ENCODE measurements around the gene CLEC9A. TPM values are rescaled to one million over a fixed set of nuclear protein-coding genes. Genes with fewer than 3 reads are reported as not detected.

Gene CLEC9A
- total RNA-seq, 3 donors from 2014 or later (not counting 1 experiment from before 2014, with no cell fraction given): 1.9 TPM; not detected in 2

GRCh38 chr12:10088031-10088430, 57.5 kb downstream of the CLEC9A start:
- H3K27me3 ChIP-seq (ENCODE audit: control insufficient read depth, insufficient read depth, low read length): no peaks in the 10 kb centered on the region
- H3K4me3 ChIP-seq (ENCODE audit: low read length): no peak overlapping the region
- Mint-ChIP-seq H3K9me3 (peaks cover 3 to 8% of the 10 kb centered on the region in 2 donors), H3K27me3 (ENCODE audit: low read depth in 2 of 2) (peaks cover 4 to 10% of the 10 kb centered on the region in 2 donors), H3K4me3 (no peak overlapping the region), H3K36me3 (peaks cover 11% of the 10 kb centered on the region), H3K27ac (no peak overlapping the region), H3K4me1 (peaks cover 7% of the 10 kb centered on the region in 2 donors)
- ATAC-seq (no peak), DNase-seq (no peak)
- H3K27ac ChIP-seq (ENCODE audit: low read length): no peak overlapping the region
- H3K4me1 ChIP-seq (ENCODE audit: control insufficient read depth, insufficient read depth, low read length): no peaks in the 10 kb centered on the region
- H3K9me3 ChIP-seq (ENCODE audit: control insufficient read depth, insufficient read depth, low read length): peaks cover 11% of the 10 kb centered on the region
- intact Hi-C loops (cut with micrococcal nuclease): no loop called here
- H3K36me3 ChIP-seq (ENCODE audit: control insufficient read depth, insufficient read depth, low read length): no peaks in the 10 kb centered on the region
- TF ChIP-seq CTCF (IDR thresholded peaks at IDR 0.05): no peak

- H3K4me1 Mint-ChIP-seq: peaks cover 7% of the 10 kb centered on the region in 2 donors
- no peak for DNase-seq
Measured at GRCh38 chr12:10088955-10089900, 58.7 kb downstream of the CLEC9A start.

GRCh38 chr12:10094646-10095395, 64.3 kb downstream of the CLEC9A start:
- peaks cover 7% of the 10 kb centered on the region for H3K27me3 ChIP-seq (ENCODE audit: control insufficient read depth, insufficient read depth, low read length)
- Mint-ChIP-seq H3K27me3 (ENCODE audit: low read depth in 2 of 2) (peaks cover 0 to 7% of the 10 kb centered on the region in 2 donors), H3K4me3 (no peak overlapping the region), H3K36me3 (no peaks in the 10 kb centered on the region), H3K4me1 (no peaks in the 10 kb centered on the region), H3K9me3 (no peaks in the 10 kb centered on the region), H3K27ac (no peak overlapping the region)
- 43% methylated on average over 4 of the region's 4 CpGs for WGBS (ENCODE audit: insufficient coverage)
- no peaks in the 10 kb centered on the region for H3K9me3 ChIP-seq (ENCODE audit: control insufficient read depth, insufficient read depth, low read length)
- no peaks in the 10 kb centered on the region for H3K36me3 ChIP-seq (ENCODE audit: control insufficient read depth, insufficient read depth, low read length)
- ATAC-seq: no peak
- no peaks in the 10 kb centered on the region for H3K4me1 ChIP-seq (ENCODE audit: control insufficient read depth, insufficient read depth, low read length)
- no peak for DNase-seq
- intact Hi-C loops (cut with micrococcal nuclease): no loop called here
- no peak overlapping the region for H3K27ac ChIP-seq (ENCODE audit: low read length)
- no peak for TF ChIP-seq CTCF (IDR thresholded peaks at IDR 0.05)
- no peak overlapping the region for H3K4me3 ChIP-seq (ENCODE audit: low read length)

More at GRCh38 chr12:10088955-10089900, 58.7 kb downstream of the CLEC9A start:
- no peak overlapping the region for H3K4me3 Mint-ChIP-seq
- Histone ChIP-seq H3K4me1 (ENCODE audit: control insufficient read depth, insufficient read depth, low read length) (no peaks in the 10 kb centered on the region), H3K36me3 (ENCODE audit: control insufficient read depth, insufficient read depth, low read length) (no peaks in the 10 kb centered on the region), H3K4me3 (ENCODE audit: low read length) (no peak overlapping the region), H3K27me3 (ENCODE audit: control insufficient read depth, insufficient read depth, low read length) (no peaks in the 10 kb centered on the region), H3K9me3 (ENCODE audit: control insufficient read depth, insufficient read depth, low read length) (peaks cover 5% of the 10 kb centered on the region), H3K27ac (ENCODE audit: low read length) (no peak overlapping the region)
- ATAC-seq: no peak
- no peak for TF ChIP-seq CTCF (IDR thresholded peaks at IDR 0.05)
- no peak overlapping the region for H3K27ac Mint-ChIP-seq
- peaks cover 0 to 4% of the 10 kb centered on the region in 2 donors for H3K9me3 Mint-ChIP-seq
- intact Hi-C loops (cut with micrococcal nuclease): no loop called here
- peaks cover 2% of the 10 kb centered on the region for H3K36me3 Mint-ChIP-seq
- WGBS (ENCODE audit: insufficient coverage): 75% methylated on average over 5 of the region's 8 CpGs
- peaks cover 4 to 10% of the 10 kb centered on the region in 2 donors for H3K27me3 Mint-ChIP-seq (ENCODE audit: low read depth in 2 of 2)

All from natural killer cell (primary cell).